Activated CD4-positive, alpha-beta T cell treated with anti-CD3 and anti-CD28 coated beads, Interleukin-2, amount 10 ng/mL, durations not matched to agents 7 days and 5 days (primary cell): ENCODE measurements around the gene MEGF6. TPM values are rescaled to one million over a fixed set of nuclear protein-coding genes. Genes with fewer than 3 reads are reported as not detected.

ENCODE experiments used
- CTCF ChIA-PET: fragments of 350-600 bp; sonication (Branson Sonifier 250); formaldehyde crosslinking; loops from one replicate; lab custom pipeline; 2021; ENCODE audit warnings: antibody characterized with exemption; lab: Charles Lee
- POLR2A ChIA-PET: fragments of 350-600 bp; sonication (Branson Sonifier 250); formaldehyde crosslinking; loops from one replicate; lab custom pipeline; 2021; ENCODE audit warnings: antibody characterized with exemption; lab: Charles Lee
- DNase-seq: peaks from one replicate; pipeline ENCODE4 v3.0.0-alpha.2; 2020
- H3K27ac Mint-ChIP-seq: one replicate; pipeline ENCODE4 v1.8.0; 2021; ENCODE audit warnings: mild to moderate bottlenecking, moderate library complexity, mixed read lengths
- H3K27me3 Mint-ChIP-seq: one replicate; pipeline ENCODE4 v1.8.0; 2021; ENCODE audit warnings: mixed read lengths
- H3K36me3 Mint-ChIP-seq: one replicate; pipeline ENCODE4 v1.8.0; 2021; ENCODE audit warnings: low read depth, mixed read lengths
- H3K4me1 Mint-ChIP-seq: one replicate; pipeline ENCODE4 v1.8.0; 2021; ENCODE audit warnings: mixed read lengths
- H3K4me3 Mint-ChIP-seq: one replicate; pipeline ENCODE4 v1.8.0; 2021; ENCODE audit warnings: mild to moderate bottlenecking, moderate library complexity, mixed read lengths
- H3K9me3 Mint-ChIP-seq: one replicate; pipeline ENCODE4 v1.8.0; 2021; ENCODE audit warnings: mixed read lengths
- total RNA-seq, 2 experiments: library from RNA; stranded (reverse); gene quantifications; one replicate each; pipeline ENCODE4 v1.2.3, GENCODE V29; 2021

Gene MEGF6
- total RNA-seq, 2 experiments from 2014 or later = 20.7 to 26.6 TPM

- no peak overlapping the region for H3K27ac Mint-ChIP-seq
- H3K36me3 Mint-ChIP-seq = no peaks in the 10 kb centered on the region
- no peaks in the 10 kb centered on the region for H3K27me3 Mint-ChIP-seq
- no peaks in the 10 kb centered on the region for H3K4me1 Mint-ChIP-seq
- ChIA-PET CTCF (no interaction called here), POLR2A (no interaction called here)
- no peak for DNase-seq
- no peaks in the 10 kb centered on the region for H3K9me3 Mint-ChIP-seq
- no peak overlapping the region for H3K4me3 Mint-ChIP-seq
Measured at GRCh38 chr1:3469104-3469848, 142.0 kb downstream of the MEGF6 start.

GRCh38 chr1:3468236-3469103 lies 142.8 kb downstream of the MEGF6 start:
- ChIA-PET POLR2A (interaction anchor here (0.5 kb wide), 1 partner anchor 156 kb away, joined by 3 read pairs; no protein-coding TSS in a partner anchor), CTCF (no interaction called here)
- H3K36me3 Mint-ChIP-seq = no peaks in the 10 kb centered on the region
- no peaks in the 10 kb centered on the region for H3K4me1 Mint-ChIP-seq
- no peaks in the 10 kb centered on the region for H3K27me3 Mint-ChIP-seq
- H3K9me3 Mint-ChIP-seq = no peaks in the 10 kb centered on the region
- no peak for DNase-seq
- H3K4me3 Mint-ChIP-seq = no peak overlapping the region
- no peak overlapping the region for H3K27ac Mint-ChIP-seq

- CTCF ChIA-PET = no interaction called here
- no peaks in the 10 kb centered on the region for H3K9me3 Mint-ChIP-seq
- H3K36me3 Mint-ChIP-seq = no peaks in the 10 kb centered on the region
- H3K4me3 Mint-ChIP-seq = no peak overlapping the region
- POLR2A ChIA-PET = interaction anchor here (0.5 kb wide), 1 partner anchor 154 kb away, joined by 3 read pairs; no protein-coding TSS in a partner anchor
- no peaks in the 10 kb centered on the region for H3K4me1 Mint-ChIP-seq
- H3K27me3 Mint-ChIP-seq = no peaks in the 10 kb centered on the region
- no peak overlapping the region for H3K27ac Mint-ChIP-seq
- DNase-seq = no peak
Measured at GRCh38 chr1:3467096-3468036, 143.9 kb downstream of the MEGF6 start.

- Mint-ChIP-seq H3K27ac (no peak overlapping the region), H3K27me3 (no peaks in the 10 kb centered on the region), H3K36me3 (no peaks in the 10 kb centered on the region), H3K4me1 (no peaks in the 10 kb centered on the region), H3K4me3 (no peak overlapping the region), H3K9me3 (no peaks in the 10 kb centered on the region)
- CTCF ChIA-PET = no interaction called here
- POLR2A ChIA-PET = no interaction called here
- no peak for DNase-seq
Measured at GRCh38 chr1:3466366-3467075, 144.8 kb downstream of the MEGF6 start.

- Mint-ChIP-seq H3K9me3 (no peaks in the 10 kb centered on the region), H3K27ac (no peak overlapping the region), H3K4me1 (no peaks in the 10 kb centered on the region), H3K4me3 (no peak overlapping the region), H3K27me3 (no peaks in the 10 kb centered on the region), H3K36me3 (no peaks in the 10 kb centered on the region)
- ChIA-PET CTCF (no interaction called here), POLR2A (no interaction called here)
- DNase-seq = no peak
Measured at GRCh38 chr1:3465935-3466321, 145.4 kb downstream of the MEGF6 start.

GRCh38 chr1:3465091-3465934 lies 146.0 kb downstream of the MEGF6 start:
- no peaks in the 10 kb centered on the region for H3K4me1 Mint-ChIP-seq
- no peaks in the 10 kb centered on the region for H3K9me3 Mint-ChIP-seq
- CTCF ChIA-PET = no interaction called here
- no peaks in the 10 kb centered on the region for H3K27me3 Mint-ChIP-seq
- DNase-seq = no peak
- POLR2A ChIA-PET = no interaction called here
- H3K27ac Mint-ChIP-seq = no peak overlapping the region
- H3K4me3 Mint-ChIP-seq = no peak overlapping the region
- H3K36me3 Mint-ChIP-seq = no peaks in the 10 kb centered on the region

GRCh38 chr1:3464649-3465025 lies 146.7 kb downstream of the MEGF6 start:
- ChIA-PET POLR2A (no interaction called here), CTCF (no interaction called here)
- H3K4me1 Mint-ChIP-seq = no peaks in the 10 kb centered on the region
- H3K9me3 Mint-ChIP-seq = no peaks in the 10 kb centered on the region
- H3K27ac Mint-ChIP-seq = no peak overlapping the region
- no peaks in the 10 kb centered on the region for H3K36me3 Mint-ChIP-seq
- DNase-seq = no peak
- H3K4me3 Mint-ChIP-seq = no peak overlapping the region
- H3K27me3 Mint-ChIP-seq = no peaks in the 10 kb centered on the region

- no peak overlapping the region for H3K27ac Mint-ChIP-seq
- CTCF ChIA-PET = no interaction called here
- H3K27me3 Mint-ChIP-seq = no peaks in the 10 kb centered on the region
- no peaks in the 10 kb centered on the region for H3K9me3 Mint-ChIP-seq
- POLR2A ChIA-PET = no interaction called here
- no peak overlapping the region for H3K4me3 Mint-ChIP-seq
- no peak for DNase-seq
- H3K36me3 Mint-ChIP-seq = no peaks in the 10 kb centered on the region
- no peaks in the 10 kb centered on the region for H3K4me1 Mint-ChIP-seq
Measured at GRCh38 chr1:3463891-3464648, 147.2 kb downstream of the MEGF6 start.

GRCh38 chr1:3463408-3463863 lies 147.9 kb downstream of the MEGF6 start:
- no peaks in the 10 kb centered on the region for H3K9me3 Mint-ChIP-seq
- no peak overlapping the region for H3K27ac Mint-ChIP-seq
- no peak overlapping the region for H3K4me3 Mint-ChIP-seq
- DNase-seq = no peak
- POLR2A ChIA-PET = no interaction called here
- no peaks in the 10 kb centered on the region for H3K4me1 Mint-ChIP-seq
- no peaks in the 10 kb centered on the region for H3K36me3 Mint-ChIP-seq
- CTCF ChIA-PET = interaction anchor here (0.6 kb wide), 1 partner anchor 154 kb away, joined by 3 read pairs; no protein-coding TSS in a partner anchor
- no peaks in the 10 kb centered on the region for H3K27me3 Mint-ChIP-seq

- Mint-ChIP-seq H3K9me3 (no peaks in the 10 kb centered on the region), H3K27me3 (no peaks in the 10 kb centered on the region), H3K27ac (no peak overlapping the region), H3K4me3 (no peak overlapping the region), H3K4me1 (no peaks in the 10 kb centered on the region), H3K36me3 (no peaks in the 10 kb centered on the region)
- no peak for DNase-seq
- ChIA-PET CTCF (interaction anchor here (0.6 kb wide), 1 partner anchor 154 kb away, joined by 3 read pairs; no protein-coding TSS in a partner anchor), POLR2A (no interaction called here)
Measured at GRCh38 chr1:3463013-3463385, 148.3 kb downstream of the MEGF6 start.
